GM21381 (cell line): ENCODE results near the gene NAGA.
A peak's percentile ranks its signal among the peaks of the same experiment; 100 is the strongest.
"Not testable (repeated sequence)": the region's sequence is repeated elsewhere in the genome, so short reads cannot be mapped to it uniquely, and the experiment has no call there.

Experiments used
- ATAC-seq: cut with Tn5 transposase; IDR thresholded peaks from one replicate; pipeline ENCODE4 v1.9.1; 2021; ENCODE audit warnings: mild to moderate bottlenecking, moderate library complexity; ENCODE audit not compliant: unreplicated experiment

Gene NAGA

DNA sequence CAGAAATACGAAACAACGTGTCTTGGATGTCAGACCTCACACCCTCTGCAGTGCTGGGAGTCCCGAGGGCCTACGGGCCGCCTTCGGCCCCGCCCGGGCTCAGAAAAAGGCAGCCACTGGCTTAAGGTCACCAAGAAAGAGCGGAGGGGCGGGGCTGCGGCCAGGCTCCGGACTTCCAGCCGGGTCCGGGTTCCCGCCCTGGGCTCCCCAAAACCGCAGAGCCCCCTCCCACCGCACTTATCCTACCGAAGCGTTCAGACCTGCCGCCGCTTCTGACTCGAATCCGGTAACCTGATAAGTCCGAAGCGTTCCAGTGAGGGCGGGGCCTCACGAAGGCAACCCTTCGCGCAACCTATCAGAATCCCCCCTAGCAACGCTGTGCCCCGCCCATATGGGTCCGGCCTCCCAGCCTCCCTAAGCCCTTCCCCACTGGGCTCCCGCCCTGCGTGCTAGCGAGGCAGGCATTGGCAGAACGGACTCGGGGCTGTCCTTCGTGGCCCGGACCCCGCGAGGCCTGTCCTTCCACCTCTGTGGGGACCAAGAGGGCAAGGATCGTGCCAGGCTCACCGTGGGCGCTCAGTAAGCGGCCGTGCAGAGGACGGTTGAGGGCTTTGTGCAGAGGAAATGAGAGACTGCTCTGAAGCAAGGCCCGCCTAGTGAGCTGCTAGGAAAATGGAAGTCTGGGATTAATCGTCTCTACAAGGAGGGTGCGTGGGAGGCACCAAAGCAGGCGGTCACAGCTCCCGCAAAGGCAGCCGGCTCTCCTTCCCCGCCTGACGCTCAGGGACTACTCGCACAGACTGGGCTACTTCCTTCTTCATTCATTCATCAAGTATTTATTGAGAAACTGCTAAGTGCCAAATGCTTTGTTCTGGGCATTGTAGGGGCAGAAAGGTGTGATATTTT lies at the start of gene NAGA:
NAGA (minus strand) TSS at position 296 of the 906 bp plus-strand sequence. CDS start 515 bp downstream, outside the sequence.
- peak; percentile 92 for ATAC-seq

- ATAC-seq: no peak
Observed at GRCh38 chr22:42116848-42117424, 46.3 kb upstream of the NAGA start.

DNA sequence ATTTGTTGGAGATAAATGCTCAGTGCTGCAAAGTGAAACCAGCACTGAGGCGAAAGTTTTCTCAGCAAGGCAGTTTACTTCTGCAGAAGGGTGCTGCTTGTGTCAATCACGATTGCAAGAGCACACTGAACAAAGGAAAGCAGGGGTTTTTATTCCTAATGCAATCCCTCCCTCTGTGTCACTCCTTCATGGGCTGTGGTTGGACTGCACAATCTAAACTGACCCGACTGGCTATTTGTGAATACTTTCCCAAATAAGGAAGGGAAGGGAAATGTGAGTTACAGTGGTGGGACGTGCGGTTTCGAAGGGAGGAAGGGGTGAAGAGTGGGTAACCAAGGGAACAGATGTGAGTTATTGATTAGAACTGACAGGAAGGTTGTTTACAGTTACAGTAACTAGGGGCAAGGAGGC lies 44.8 kb upstream of the NAGA start:
- not testable (repeated sequence) for ATAC-seq

DNA sequence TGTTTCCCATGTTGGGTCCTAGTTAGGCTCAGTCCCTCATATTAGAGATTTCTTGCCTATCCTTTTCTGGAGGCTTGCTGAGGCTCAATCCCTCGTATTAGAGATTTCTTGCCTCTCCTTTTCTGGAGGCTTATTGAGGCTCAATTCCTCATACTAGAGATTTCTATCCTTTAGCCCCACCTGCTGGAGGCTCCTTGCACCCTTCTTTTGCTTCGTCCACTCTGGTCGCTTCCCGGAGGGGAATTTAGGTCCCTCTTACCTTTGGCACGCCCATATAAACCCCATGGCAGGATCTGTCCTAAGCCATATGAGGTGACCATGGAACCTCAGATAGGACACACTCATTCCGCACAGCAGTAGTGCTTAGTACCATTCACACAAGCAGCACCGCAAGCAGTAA lies 44.1 kb upstream of the NAGA start:
- no peak for ATAC-seq

GRCh38 chr22:42112793-42113192 lies 42.2 kb upstream of the NAGA start:
- not testable (repeated sequence) for ATAC-seq

DNA sequence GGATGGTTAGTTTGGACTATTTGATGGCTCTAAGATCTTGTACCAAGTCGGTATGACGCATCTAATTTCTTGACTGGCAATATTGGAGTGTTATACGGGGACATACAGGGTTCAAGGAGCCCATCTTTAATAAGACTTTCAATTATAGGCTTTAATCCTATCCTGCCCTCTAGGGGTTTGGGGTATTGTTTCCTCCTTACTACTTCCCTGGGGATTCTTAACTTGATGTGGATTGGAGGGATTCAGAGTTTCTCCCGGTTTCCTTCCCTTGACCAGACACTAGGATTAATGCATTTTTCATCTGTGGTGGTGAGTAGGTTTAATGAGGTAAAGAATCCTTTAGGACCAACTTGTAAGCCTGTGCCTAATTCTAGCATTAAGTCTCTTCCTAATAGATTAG lies 41.2 kb upstream of the NAGA start:
- ATAC-seq: no peak

DNA sequence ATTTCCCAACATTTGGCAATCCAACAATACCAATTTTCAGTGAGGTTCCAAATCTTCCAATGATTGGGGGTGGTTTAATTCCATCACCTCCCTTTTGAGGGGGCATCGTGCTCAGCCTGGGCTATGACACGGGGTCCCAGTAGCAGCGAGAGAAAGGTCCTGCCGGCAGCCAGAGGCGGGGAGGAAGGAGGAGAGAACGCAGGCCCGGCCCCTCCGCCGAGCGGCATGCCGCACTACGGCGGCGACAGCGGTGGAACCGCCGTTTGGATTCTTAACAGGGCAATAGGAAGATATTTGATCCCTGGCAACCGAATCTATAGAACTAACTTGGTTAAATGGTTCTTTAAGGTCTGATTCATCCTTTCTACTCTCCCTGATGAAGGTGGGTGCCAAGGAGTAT lies 38.2 kb upstream of the NAGA start:
- no peak for ATAC-seq

GRCh38 chr22:42104332-42104860 lies 33.8 kb upstream of the NAGA start:
- ATAC-seq: not testable (repeated sequence)

DNA sequence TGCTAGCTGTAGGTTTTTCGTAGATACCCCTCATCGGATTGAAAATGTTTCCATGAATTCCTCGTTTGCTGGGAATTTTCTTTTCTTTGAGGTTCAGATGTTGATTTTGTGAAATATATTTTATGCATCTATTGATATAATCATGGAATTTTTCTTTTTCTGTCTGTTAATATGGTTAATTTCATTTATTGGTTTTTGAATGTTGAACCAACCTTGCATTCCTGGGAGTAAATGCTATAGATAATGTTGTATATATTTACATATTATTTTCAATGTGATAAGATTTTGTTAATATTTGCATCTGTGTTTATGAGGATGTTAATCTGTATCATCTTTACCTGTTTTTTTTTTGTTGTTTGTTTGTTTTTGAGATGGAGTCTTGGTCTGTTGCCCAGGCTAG lies 30.6 kb upstream of the NAGA start:
- ATAC-seq: no peak

DNA sequence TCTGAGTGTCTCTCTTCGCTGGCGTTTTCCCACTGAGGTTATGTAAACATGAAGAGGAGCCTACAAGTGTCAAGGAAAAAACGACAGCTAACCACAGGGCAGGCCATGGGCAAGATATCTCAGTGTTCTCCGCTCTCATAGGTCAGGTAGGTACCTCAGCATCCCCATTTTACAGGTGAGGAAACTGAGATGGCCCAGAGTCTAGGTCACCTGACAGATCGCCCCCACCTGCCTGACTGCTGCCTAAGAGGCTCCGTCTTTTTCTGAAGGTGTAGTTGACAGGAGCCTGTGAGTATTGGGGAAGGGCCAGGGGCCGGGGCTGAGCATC lies 20.8 kb upstream of the NAGA start:
- ATAC-seq: no peak

DNA sequence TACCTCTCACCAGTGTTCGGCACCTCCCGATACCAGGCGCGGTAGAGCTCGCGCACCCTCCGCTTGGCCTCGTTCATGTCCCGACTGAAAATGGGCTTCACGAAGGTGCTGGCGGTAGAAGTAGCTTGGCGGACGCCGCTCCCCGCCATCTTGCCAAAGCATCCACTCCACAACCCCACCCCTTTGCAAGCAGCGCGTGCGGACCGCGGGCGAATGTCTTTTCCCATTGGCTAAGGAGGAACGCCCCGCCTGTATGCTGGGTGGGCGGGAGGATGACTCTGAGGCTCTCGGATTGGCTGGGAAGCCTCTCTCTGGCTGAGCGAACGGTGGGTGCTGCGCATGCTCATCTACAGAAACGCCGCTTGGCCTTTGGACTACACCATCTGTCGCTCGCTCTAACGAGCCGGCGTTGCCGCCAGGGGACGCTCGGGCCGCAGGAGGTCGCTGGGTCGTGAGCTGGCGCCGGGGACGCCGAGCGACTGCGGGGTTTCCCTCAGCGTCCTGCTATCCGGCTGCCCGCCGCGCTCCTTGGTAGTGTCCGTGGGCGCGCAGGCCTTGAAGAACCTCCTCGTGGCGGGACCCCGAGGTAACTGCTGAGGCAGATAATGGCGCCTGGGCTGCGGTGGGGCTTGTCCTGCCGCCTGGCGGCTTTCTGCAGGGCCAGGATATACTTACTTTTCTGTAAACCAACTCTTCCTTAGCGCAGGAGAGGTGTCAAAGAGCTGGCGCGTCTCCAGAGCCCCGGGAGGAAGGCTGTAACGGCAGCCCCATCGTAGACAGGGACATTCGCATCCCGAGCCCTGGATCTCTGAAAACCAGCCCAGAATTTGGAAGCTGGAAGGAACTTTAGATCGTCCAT lies 20.2 kb upstream of the NAGA start, which contains the start of gene NDUFA6:
NDUFA6 (minus strand) TSS at position 177 of the 859 bp plus-strand sequence; CDS start at position 149, 28 bp downstream.
- peak; percentile 88 for ATAC-seq

- ATAC-seq: no peak
Observed at GRCh38 chr22:42086051-42086450, 15.4 kb upstream of the NAGA start.

- ATAC-seq: no peak
Observed at GRCh38 chr22:42084874-42085273, 14.3 kb upstream of the NAGA start.

GRCh38 chr22:42083119-42083518 lies 12.5 kb upstream of the NAGA start:
- ATAC-seq: no peak

DNA sequence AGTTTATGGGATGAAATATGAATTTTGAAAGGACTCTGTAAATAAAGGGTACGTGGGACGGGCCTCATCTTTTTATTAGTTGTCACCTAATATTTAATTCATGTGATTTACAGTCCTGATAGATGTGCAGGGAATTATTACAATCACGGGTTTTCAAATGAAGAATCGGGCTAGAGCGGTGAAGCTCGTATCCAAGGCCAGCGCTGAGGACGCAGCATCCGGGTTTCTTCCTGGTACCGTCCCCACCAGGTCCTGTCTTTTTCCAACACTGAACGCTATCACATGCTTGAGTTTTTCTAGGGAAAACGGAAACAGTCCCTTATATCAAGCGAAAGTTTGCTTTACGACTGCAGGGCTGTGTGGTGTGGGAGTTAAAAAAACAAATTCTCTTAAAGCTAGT lies 9.7 kb upstream of the NAGA start:
- no peak for ATAC-seq

DNA sequence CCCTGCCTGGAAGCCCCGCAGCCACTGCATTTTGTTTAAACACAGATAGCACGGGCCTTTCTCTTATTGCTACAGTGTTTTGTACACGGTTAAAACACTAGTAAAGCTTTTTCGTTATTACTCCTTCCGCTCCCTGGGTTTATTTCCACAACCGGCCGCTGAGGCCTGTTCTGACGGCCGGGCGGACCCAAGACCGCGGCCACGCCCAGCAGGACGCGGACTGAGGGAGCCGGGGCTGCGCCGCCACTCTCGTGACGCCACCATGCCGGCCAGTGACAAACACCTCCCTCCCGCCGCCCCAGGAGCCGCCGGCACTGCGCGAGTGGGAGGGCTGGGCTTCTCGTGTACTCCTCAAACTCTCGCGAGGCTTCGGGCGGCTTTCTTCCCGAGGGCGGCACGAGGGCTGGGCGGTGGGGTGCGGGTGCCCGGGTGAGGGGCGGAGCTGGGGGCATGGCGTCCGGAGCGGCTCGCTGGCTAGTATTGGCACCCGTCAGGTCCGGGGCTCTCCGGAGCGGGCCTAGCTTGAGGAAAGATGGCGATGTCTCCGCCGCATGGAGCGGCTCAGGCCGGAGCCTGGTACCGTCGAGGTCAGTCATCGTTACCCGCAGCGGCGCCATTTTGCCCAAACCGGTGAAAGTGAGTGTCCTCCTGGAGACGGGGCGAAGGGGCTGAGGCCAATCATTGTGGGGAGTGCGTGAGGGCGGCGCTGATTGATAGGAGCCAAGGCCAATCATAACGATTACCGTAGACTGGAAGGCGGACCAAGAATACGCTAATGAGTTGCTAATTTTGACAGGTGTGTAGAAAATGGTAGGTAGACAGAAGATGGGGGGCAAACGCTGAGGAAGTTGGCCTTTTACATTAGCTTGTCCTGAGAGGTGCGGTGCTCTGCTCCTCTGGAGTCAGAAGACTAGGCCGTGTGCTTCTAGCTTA lies 9.0 kb upstream of the NAGA start, which contains the start of gene SMDT1:
SMDT1 (plus strand) TSS at position 382 of the 933 bp plus-strand sequence; CDS start at position 451, 69 bp downstream.
- ATAC-seq: peak; percentile 85

DNA sequence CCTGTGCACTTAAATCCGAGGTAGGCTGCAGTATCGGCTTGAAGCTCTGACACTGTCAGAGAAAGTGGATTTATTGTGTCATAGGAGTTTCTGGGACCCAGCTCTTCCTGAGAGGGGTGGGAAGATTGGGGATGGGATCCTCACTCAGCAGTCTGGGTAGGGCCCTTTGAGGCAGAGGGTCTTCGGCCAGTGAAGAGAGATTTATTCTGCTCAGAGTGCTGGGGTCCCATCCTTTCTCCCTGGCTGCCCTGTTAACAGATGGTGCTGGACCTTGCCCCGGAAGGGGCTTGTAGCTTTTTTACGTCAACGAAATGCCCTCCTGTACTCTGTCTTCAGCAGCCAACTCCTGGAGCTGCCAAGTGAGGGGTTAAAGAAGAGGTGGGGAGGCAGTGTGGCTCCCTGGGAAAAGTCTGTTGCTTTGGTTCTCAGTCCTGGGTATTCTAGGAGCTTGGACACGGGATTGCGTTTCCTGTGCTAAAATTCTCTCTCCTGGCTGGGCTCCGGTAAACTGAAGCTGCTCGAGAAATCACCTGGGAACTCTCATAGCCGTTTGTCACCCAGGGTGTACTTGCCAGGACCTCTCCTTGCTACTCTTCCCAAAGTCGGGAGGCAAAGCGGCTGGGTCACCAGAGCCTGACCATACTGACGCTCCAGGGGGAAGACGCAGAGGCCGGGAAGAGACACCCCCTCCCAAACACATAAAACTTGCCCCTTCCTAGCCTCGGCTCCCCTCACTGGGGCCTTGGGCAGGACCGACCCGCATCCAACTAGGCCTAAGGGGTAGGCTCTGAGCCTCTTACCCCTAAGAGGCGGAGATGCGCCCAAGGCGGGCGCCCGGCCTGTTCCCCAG lies 8.1 kb upstream of the NAGA start:
- peak; percentile 10 for ATAC-seq

- no peak for ATAC-seq
Observed at GRCh38 chr22:42077486-42078125, 7.0 kb upstream of the NAGA start.
